Adrenal gland (tissue), 12 donors: ENCODE data around the gene FAM227B. TPM values are rescaled to one million over a fixed set of nuclear protein-coding genes. Genes with fewer than 3 reads are reported as not detected.

Experiments used
- DNase-seq, 7 donors: peaks; one replicate each; pipeline ENCODE4 v3.0.0-alpha.2; 2019 to 2020
- H3K27ac ChIP-seq, 5 donors: fragments of 200-600 bp; sonication (generic) in 4 of 5; 1 replicate in 3 of 5; 2 replicates in 2 of 5; pipeline versions ENCODE4 v1.5.1 to v1.8.0; 2016 to 2020; ENCODE audit warnings: mild to moderate bottlenecking in 1 of 5
- H3K27me3 ChIP-seq: fragments of 200-600 bp; 2 replicates; pipeline ENCODE4 v1.8.0; 2021
- H3K36me3 ChIP-seq, 2 donors: fragments of 200-600 bp; replicated peaks in 1 of 2; 1 replicate in 1 of 2; 2 replicates in 1 of 2; pipeline versions ENCODE4 v1.5.1 to v1.8.0; 2018 to 2022
- H3K4me1 ChIP-seq, 2 donors: fragments of 200-600 bp; replicated peaks in 1 of 2; 1 replicate in 1 of 2; 2 replicates in 1 of 2; pipeline versions ENCODE4 v1.5.1 to v1.8.0; 2018 to 2021
- H3K4me3 ChIP-seq, 4 donors: fragments of 200-600 bp; sonication (generic) in 3 of 4; one replicate each; pipeline ENCODE4 v1.5.1; 2016 to 2018
- H3K9me3 ChIP-seq, 3 donors: fragments of 200-600 bp; sonication (generic) in 1 of 3; replicated peaks in 1 of 3; 1 replicate in 2 of 3; 2 replicates in 1 of 3; pipeline versions ENCODE4 v1.5.1 to v1.8.0; 2016 to 2021
- CTCF ChIP-seq, 6 experiments: fragments of 450-650 bp in 4 of 6; fragments of 200-600 bp in 2 of 6; sonication (generic) in 1 of 6; IDR thresholded peaks; 1 replicate in 5 of 6; 2 replicates in 1 of 6; pipeline versions ENCODE4 v1.5.1 to v1.8.0; 2016 to 2021; ENCODE audit warnings: antibody characterized with exemption in 6 of 6, mild to moderate bottlenecking in 2 of 6, moderate library complexity in 1 of 6
- POLR2A ChIP-seq, 2 donors: fragments of 450-650 bp; IDR thresholded peaks; one replicate each; pipeline ENCODE4 v1.6.1; 2017; ENCODE audit warnings: antibody characterized with exemption in 2 of 2, mild to moderate bottlenecking in 2 of 2, moderate library complexity in 1 of 2
- WGBS, 4 donors: extraction: QIAGEN DNeasy Blood & Tissue Kit in 2 of 4; methylation state at CpG; one replicate each; pipeline versions ENCODE4 v1.1.5 to v1.1.7; 2013 to 2017; 5-methylcytosine and 5-hydroxymethylcytosine counted together
- intact Hi-C, 2 donors: fragments of 100-400 bp; cut with DNase I; formaldehyde crosslinking; loops; one replicate each; pipeline versions ENCODE4 v1.14.1 to v1.15.0; 2022 to 2023
- polyA plus RNA-seq, 3 donors: library from polyadenylated mRNA; stranded (reverse); fragments of 200-250 nt in 2 of 3; fragments of 350-450 nt in 1 of 3; fragmentation: Illumina TruSeq in 1 of 3; extraction: RNeasy Lipid Tissue Mini Kit (QIAGEN cat#74804) in 1 of 3; gene quantifications; one replicate each; pipeline ENCODE4 v1.2.3, GENCODE V29; 2013 to 2014
- total RNA-seq, 9 donors: library from RNA; depleted of rRNA in 4 of 9; stranded (reverse); fragments of >200 nt in 4 of 9; fragments of 120-200 nt in 1 of 9; fragmentation: NEBNext Ultra II Directional in 1 of 9; extraction: Animal tissue kit (Norgen Biotek cat#: 25700) in 1 of 9; gene quantifications; one replicate each; pipeline versions ENCODE4 v1.1.0 to v1.2.4, GENCODE V29; 2013 to 2023
- donor health status: healthy with polysubstance abuse.
- donor health status: Bipolar disorder and iron deficiency.
- donor health status: DM: yes; HTN: yes; CAD: no.
- donor health status: DM: no; HTN: no; CAD: no.
- donor health status: DM: no; HTN: no; CAD: no.
- donor health status: DM: yes; HTN: yes; CAD: no.

The FAM227B gene
- total and polyA plus RNA-seq, 12 donors = 1.4 to 20.4 (median 8.4) TPM

GRCh38 chr15:49301562-49301961 is 319.1 kb downstream of the FAM227B start:
- no peak overlapping the region for H3K27ac ChIP-seq
- H3K36me3 ChIP-seq = peaks cover 0 to 8% of the 10 kb centered on the region in 2 donors
- H3K27me3 ChIP-seq = no peaks in the 10 kb centered on the region
- TF ChIP-seq POLR2A (IDR thresholded peaks at IDR 0.05) = no peak
- TF ChIP-seq CTCF (IDR thresholded peaks at IDR 0.05) = no peak
- no peaks in the 10 kb centered on the region for H3K4me1 ChIP-seq
- intact Hi-C loops = no loop called here
- no peak overlapping the region for H3K4me3 ChIP-seq
- no peaks in the 10 kb centered on the region for H3K9me3 ChIP-seq
- DNase-seq = no peak

GRCh38 chr15:49300856-49301255 is 319.8 kb downstream of the FAM227B start:
- Histone ChIP-seq H3K4me3 (no peak overlapping the region), H3K36me3 (peaks cover 0 to 8% of the 10 kb centered on the region in 2 donors), H3K4me1 (no peaks in the 10 kb centered on the region), H3K27me3 (no peaks in the 10 kb centered on the region), H3K27ac (no peak overlapping the region), H3K9me3 (no peaks in the 10 kb centered on the region)
- DNase-seq = no peak
- 96 to 100% (median 98%) methylated on average over 3 of the region's 3 CpGs for WGBS, 4 donors
- intact Hi-C loops = no loop called here
- TF ChIP-seq POLR2A (IDR thresholded peaks at IDR 0.05) (no peak), CTCF (IDR thresholded peaks at IDR 0.05) (no peak)

GRCh38 chr15:49297584-49297983 is 323.0 kb downstream of the FAM227B start:
- Histone ChIP-seq H3K9me3 (no peaks in the 10 kb centered on the region), H3K4me1 (no peaks in the 10 kb centered on the region), H3K27ac (no peak overlapping the region), H3K27me3 (no peaks in the 10 kb centered on the region), H3K4me3 (no peak overlapping the region), H3K36me3 (no peaks in the 10 kb centered on the region)
- TF ChIP-seq POLR2A (IDR thresholded peaks at IDR 0.05) (no peak), CTCF (IDR thresholded peaks at IDR 0.05) (no peak)
- DNase-seq = no peak
- 93 to 100% (median 98%) methylated on average over 1 of the region's 1 CpG for WGBS, 4 donors
- intact Hi-C loops = no loop called here

GRCh38 chr15:49296258-49296657 is 324.4 kb downstream of the FAM227B start:
- H3K27ac ChIP-seq = no peak overlapping the region
- intact Hi-C loops = no loop called here
- H3K4me3 ChIP-seq = no peak overlapping the region
- DNase-seq = no peak
- no peaks in the 10 kb centered on the region for H3K36me3 ChIP-seq
- 96 to 100% (median 97%) methylated on average over 1 of the region's 1 CpG for WGBS, 4 donors
- no peaks in the 10 kb centered on the region for H3K9me3 ChIP-seq
- H3K27me3 ChIP-seq = no peaks in the 10 kb centered on the region
- TF ChIP-seq CTCF (IDR thresholded peaks at IDR 0.05) = no peak
- TF ChIP-seq POLR2A (IDR thresholded peaks at IDR 0.05) = no peak
- H3K4me1 ChIP-seq = no peaks in the 10 kb centered on the region
